WTC11 (cell line): Measurements from ENCODE around the gene UPF1.

Experiments used
- AFF4 ChIP-seq: sonication (generic); formaldehyde crosslinking; IDR thresholded peaks from 2 replicates; pipeline ENCODE4 v1.8.1; 2023; ENCODE audit warnings: mild to moderate bottlenecking, missing genetic modification reagents, borderline replicate concordance
- ATF2 ChIP-seq: sonication (generic); formaldehyde crosslinking; IDR thresholded peaks from 2 replicates; pipeline ENCODE4 v1.8.1; 2022; ENCODE audit warnings: low read depth, missing genetic modification reagents, borderline replicate concordance
- ATF3 ChIP-seq: sonication (generic); formaldehyde crosslinking; conservative IDR thresholded peaks from 2 replicates; pipeline ENCODE4 v1.8.1; 2022; ENCODE audit warnings: mild to moderate bottlenecking, missing genetic modification reagents
- E2F1 ChIP-seq: sonication (generic); formaldehyde crosslinking; IDR thresholded peaks from 2 replicates; pipeline ENCODE4 v1.8.0; 2022; ENCODE audit warnings: mild to moderate bottlenecking, missing genetic modification reagents
- ESRRA ChIP-seq: sonication (generic); formaldehyde crosslinking; IDR thresholded peaks from 2 replicates; pipeline ENCODE4 v1.8.1; 2022; ENCODE audit warnings: mild to moderate bottlenecking, missing genetic modification reagents, borderline replicate concordance
- ETV6 ChIP-seq: sonication (generic); formaldehyde crosslinking; IDR thresholded peaks from 2 replicates; pipeline ENCODE4 v1.8.1; 2022; ENCODE audit warnings: mild to moderate bottlenecking, missing genetic modification reagents
- MXD4 ChIP-seq: fragments of 250-450 bp; sonication (Bioruptor Pico); IDR thresholded peaks from 2 replicates; pipeline ENCODE4 v1.8.0; 2021; ENCODE audit warnings: mild to moderate bottlenecking, moderate library complexity, borderline replicate concordance
- SMAD4 ChIP-seq: sonication (generic); formaldehyde crosslinking; IDR thresholded peaks from 2 replicates; pipeline ENCODE4 v1.8.0; 2022; ENCODE audit warnings: mild to moderate bottlenecking, missing genetic modification reagents
- TP53 ChIP-seq: sonication (generic); formaldehyde crosslinking; IDR thresholded peaks from 2 replicates; pipeline ENCODE4 v1.8.1; 2023; ENCODE audit warnings: mild to moderate bottlenecking, missing genetic modification reagents
- TF ChIP-seq, protein P1 (sequence below): fragments of 200-600 bp; IDR thresholded peaks from 2 replicates; pipeline ENCODE4 v1.8.0; 2022; ENCODE audit warnings: antibody characterized with exemption
- TF ChIP-seq, protein P2 (sequence below): sonication (generic); formaldehyde crosslinking; IDR thresholded peaks from 2 replicates; pipeline ENCODE4 v1.8.1; 2023; ENCODE audit warnings: mild to moderate bottlenecking, missing genetic modification reagents
- TF ChIP-seq, protein P3 (sequence below): sonication (generic); formaldehyde crosslinking; IDR thresholded peaks from 2 replicates; pipeline ENCODE4 v1.8.0; 2022; ENCODE audit warnings: mild to moderate bottlenecking, missing genetic modification reagents
- TF ChIP-seq, protein P4 (sequence below): sonication (generic); formaldehyde crosslinking; conservative IDR thresholded peaks from 2 replicates; pipeline ENCODE4 v1.8.1; 2023; ENCODE audit warnings: mild to moderate bottlenecking, low read depth, missing genetic modification reagents, moderate library complexity
- TF ChIP-seq, protein P5 (sequence below): sonication (generic); formaldehyde crosslinking; IDR thresholded peaks from 2 replicates; pipeline ENCODE4 v1.8.1; 2023; ENCODE audit warnings: mild to moderate bottlenecking, missing genetic modification reagents, moderate library complexity

DNA sequence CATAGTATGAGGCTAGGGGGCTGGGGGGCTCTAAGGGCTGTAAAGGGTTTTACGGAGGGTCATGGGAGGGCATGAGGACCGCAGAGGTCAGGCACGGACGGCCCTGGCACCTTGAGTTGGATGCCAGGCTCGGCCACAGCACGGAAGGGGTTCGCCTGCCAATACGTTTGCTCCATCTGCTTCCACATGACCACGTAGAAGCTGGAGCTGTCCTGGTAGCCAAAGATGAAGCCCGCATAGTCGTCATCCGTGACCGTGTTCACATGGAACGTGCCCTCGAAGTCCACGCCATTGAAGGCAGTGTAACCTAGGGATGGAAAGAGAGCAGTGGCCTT, 47.0 kb upstream of the UPF1 start:
- TF ChIP-seq ATF3 (CRISPR knock-in tag) (no peak), ESRRA (CRISPR knock-in tag) (no peak), MXD4 (CRISPR knock-in tag) (no peak), AFF4 (CRISPR knock-in tag) (no peak), ETV6 (no peak), SMAD4 (CRISPR knock-in tag) (no peak), ATF2 (CRISPR knock-in tag) (no peak), TP53 (no peak), E2F1 (CRISPR knock-in tag) (no peak)
- TF ChIP-seq, protein P1, sequence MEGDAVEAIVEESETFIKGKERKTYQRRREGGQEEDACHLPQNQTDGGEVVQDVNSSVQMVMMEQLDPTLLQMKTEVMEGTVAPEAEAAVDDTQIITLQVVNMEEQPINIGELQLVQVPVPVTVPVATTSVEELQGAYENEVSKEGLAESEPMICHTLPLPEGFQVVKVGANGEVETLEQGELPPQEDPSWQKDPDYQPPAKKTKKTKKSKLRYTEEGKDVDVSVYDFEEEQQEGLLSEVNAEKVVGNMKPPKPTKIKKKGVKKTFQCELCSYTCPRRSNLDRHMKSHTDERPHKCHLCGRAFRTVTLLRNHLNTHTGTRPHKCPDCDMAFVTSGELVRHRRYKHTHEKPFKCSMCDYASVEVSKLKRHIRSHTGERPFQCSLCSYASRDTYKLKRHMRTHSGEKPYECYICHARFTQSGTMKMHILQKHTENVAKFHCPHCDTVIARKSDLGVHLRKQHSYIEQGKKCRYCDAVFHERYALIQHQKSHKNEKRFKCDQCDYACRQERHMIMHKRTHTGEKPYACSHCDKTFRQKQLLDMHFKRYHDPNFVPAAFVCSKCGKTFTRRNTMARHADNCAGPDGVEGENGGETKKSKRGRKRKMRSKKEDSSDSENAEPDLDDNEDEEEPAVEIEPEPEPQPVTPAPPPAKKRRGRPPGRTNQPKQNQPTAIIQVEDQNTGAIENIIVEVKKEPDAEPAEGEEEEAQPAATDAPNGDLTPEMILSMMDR = no peak
- TF ChIP-seq, protein P2, sequence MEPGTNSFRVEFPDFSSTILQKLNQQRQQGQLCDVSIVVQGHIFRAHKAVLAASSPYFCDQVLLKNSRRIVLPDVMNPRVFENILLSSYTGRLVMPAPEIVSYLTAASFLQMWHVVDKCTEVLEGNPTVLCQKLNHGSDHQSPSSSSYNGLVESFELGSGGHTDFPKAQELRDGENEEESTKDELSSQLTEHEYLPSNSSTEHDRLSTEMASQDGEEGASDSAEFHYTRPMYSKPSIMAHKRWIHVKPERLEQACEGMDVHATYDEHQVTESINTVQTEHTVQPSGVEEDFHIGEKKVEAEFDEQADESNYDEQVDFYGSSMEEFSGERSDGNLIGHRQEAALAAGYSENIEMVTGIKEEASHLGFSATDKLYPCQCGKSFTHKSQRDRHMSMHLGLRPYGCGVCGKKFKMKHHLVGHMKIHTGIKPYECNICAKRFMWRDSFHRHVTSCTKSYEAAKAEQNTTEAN (CRISPR knock-in tag) = no peak
- TF ChIP-seq, protein P3, sequence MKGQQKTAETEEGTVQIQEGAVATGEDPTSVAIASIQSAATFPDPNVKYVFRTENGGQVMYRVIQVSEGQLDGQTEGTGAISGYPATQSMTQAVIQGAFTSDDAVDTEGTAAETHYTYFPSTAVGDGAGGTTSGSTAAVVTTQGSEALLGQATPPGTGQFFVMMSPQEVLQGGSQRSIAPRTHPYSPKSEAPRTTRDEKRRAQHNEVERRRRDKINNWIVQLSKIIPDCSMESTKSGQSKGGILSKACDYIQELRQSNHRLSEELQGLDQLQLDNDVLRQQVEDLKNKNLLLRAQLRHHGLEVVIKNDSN (CRISPR knock-in tag) = no peak
- TF ChIP-seq, protein P4, sequence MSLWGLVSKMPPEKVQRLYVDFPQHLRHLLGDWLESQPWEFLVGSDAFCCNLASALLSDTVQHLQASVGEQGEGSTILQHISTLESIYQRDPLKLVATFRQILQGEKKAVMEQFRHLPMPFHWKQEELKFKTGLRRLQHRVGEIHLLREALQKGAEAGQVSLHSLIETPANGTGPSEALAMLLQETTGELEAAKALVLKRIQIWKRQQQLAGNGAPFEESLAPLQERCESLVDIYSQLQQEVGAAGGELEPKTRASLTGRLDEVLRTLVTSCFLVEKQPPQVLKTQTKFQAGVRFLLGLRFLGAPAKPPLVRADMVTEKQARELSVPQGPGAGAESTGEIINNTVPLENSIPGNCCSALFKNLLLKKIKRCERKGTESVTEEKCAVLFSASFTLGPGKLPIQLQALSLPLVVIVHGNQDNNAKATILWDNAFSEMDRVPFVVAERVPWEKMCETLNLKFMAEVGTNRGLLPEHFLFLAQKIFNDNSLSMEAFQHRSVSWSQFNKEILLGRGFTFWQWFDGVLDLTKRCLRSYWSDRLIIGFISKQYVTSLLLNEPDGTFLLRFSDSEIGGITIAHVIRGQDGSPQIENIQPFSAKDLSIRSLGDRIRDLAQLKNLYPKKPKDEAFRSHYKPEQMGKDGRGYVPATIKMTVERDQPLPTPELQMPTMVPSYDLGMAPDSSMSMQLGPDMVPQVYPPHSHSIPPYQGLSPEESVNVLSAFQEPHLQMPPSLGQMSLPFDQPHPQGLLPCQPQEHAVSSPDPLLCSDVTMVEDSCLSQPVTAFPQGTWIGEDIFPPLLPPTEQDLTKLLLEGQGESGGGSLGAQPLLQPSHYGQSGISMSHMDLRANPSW (CRISPR knock-in tag) = no peak
- TF ChIP-seq, protein P5, sequence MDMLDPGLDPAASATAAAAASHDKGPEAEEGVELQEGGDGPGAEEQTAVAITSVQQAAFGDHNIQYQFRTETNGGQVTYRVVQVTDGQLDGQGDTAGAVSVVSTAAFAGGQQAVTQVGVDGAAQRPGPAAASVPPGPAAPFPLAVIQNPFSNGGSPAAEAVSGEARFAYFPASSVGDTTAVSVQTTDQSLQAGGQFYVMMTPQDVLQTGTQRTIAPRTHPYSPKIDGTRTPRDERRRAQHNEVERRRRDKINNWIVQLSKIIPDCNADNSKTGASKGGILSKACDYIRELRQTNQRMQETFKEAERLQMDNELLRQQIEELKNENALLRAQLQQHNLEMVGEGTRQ (CRISPR knock-in tag) = no peak
